Measurements from ENCODE around the gene FBXO46.
A peak's percentile ranks its signal among the peaks of the same experiment; 100 is the strongest.
"Not testable (repeated sequence)": the region's sequence is repeated elsewhere in the genome, so short reads cannot be mapped to it uniquely, and the experiment has no call there.

The FBXO46 gene

GRCh38 chr19:45761714-45762113 is 31.0 kb upstream of the FBXO46 start:
- H3K4me3 ChIP-seq (ENCODE audit: low read length): no peak overlapping the region
- TF ChIP-seq ZNF274 (IDR thresholded peaks at IDR 0.05; ENCODE audit: low read depth, low read length): no peak

- H3K4me3 ChIP-seq (ENCODE audit: low read length): no peak overlapping the region
- no peak for TF ChIP-seq ZNF274 (IDR thresholded peaks at IDR 0.05; ENCODE audit: low read depth, low read length)
These were observed 28.2 kb upstream of the FBXO46 start for GRCh38 chr19:45758921-45759320.

DNA sequence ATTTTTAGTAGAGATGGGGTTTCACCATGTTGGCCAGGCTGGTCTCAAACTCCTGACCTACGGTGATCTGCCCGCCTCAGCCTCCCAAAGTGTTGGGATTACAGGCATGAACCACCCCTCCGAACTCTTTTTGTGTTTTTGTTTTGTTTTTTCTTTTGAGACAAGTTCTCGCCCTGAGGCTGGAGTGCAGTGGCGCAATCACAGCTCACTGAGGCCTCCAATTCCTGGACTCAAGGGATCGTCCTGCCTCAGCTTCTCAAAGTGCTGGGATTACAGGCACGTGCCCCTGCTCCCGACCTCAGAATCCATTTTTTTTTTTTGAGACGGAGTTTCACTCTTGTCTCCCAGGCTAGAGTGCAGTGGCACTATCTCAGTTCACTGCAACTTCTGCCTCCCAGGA is 27.0 kb upstream of the FBXO46 start:
- no peak overlapping the region for H3K4me3 ChIP-seq (ENCODE audit: low read length)
- no peak for TF ChIP-seq ZNF274 (IDR thresholded peaks at IDR 0.05; ENCODE audit: low read depth, low read length)

- TF ChIP-seq ZNF274 (IDR thresholded peaks at IDR 0.05; ENCODE audit: low read depth, low read length): no peak
- no peak overlapping the region for H3K4me3 ChIP-seq (ENCODE audit: low read length)
These were observed 23.6 kb upstream of the FBXO46 start for GRCh38 chr19:45754323-45754722.

GRCh38 chr19:45753548-45753947 is 22.9 kb upstream of the FBXO46 start:
- TF ChIP-seq ZNF274 (IDR thresholded peaks at IDR 0.05; ENCODE audit: low read depth, low read length): no peak
- H3K4me3 ChIP-seq (ENCODE audit: low read length): no peak overlapping the region

- TF ChIP-seq ZNF274 (IDR thresholded peaks at IDR 0.05; ENCODE audit: low read depth, low read length): no peak
- no peak overlapping the region for H3K4me3 ChIP-seq (ENCODE audit: low read length)
These were observed 21.9 kb upstream of the FBXO46 start for GRCh38 chr19:45752639-45753038.

GRCh38 chr19:45751483-45751882 is 20.8 kb upstream of the FBXO46 start:
- H3K4me3 ChIP-seq (ENCODE audit: low read length): not testable (repeated sequence)

DNA sequence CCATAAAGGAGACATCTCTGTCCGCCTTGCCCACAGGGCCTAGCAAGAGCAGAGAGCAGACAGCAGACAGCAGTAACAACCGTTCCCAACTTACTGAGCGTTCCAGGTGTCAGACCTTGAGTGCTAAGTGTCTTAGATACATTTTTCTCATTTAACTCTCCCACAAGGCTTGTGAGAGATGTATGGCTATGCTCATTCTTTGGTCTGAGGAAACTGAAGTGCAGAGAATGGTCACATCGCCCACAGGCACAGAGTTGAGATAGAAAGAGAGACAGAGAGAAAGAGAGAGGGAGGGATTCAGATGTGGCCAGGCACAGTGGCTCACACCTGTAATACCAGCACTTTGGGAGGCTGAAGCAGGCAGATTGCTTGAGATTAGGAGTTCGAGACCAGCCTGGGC is 16.8 kb upstream of the FBXO46 start:
- TF ChIP-seq ZNF274 (IDR thresholded peaks at IDR 0.05; ENCODE audit: low read depth, low read length): no peak
- no peak overlapping the region for H3K4me3 ChIP-seq (ENCODE audit: low read length)

DNA sequence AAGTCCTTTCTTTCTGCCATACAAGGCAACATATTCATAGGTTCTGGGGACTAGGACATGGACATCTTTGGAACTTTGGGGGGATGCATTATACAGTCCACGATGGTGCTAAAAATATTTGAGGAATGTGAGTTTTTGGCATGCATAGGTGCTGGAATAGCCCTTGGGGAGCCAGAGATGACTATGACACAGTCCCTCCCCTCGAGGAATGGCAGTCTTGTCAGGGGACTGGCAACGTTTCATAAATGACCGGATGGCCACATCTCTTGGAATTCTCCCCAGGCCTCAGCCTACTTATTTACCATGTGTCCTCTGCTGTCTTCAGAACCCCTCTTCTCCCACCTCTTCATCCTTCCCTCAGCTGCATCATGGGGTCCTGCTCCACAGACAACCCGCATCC is 16.2 kb upstream of the FBXO46 start:
- H3K4me3 ChIP-seq (ENCODE audit: low read length): no peak overlapping the region
- TF ChIP-seq ZNF274 (IDR thresholded peaks at IDR 0.05; ENCODE audit: low read depth, low read length): no peak

- TF ChIP-seq ZNF274 (IDR thresholded peaks at IDR 0.05; ENCODE audit: low read depth, low read length): no peak
- no peak overlapping the region for H3K4me3 ChIP-seq (ENCODE audit: low read length)
These were observed 14.9 kb upstream of the FBXO46 start for GRCh38 chr19:45745606-45746005.

DNA sequence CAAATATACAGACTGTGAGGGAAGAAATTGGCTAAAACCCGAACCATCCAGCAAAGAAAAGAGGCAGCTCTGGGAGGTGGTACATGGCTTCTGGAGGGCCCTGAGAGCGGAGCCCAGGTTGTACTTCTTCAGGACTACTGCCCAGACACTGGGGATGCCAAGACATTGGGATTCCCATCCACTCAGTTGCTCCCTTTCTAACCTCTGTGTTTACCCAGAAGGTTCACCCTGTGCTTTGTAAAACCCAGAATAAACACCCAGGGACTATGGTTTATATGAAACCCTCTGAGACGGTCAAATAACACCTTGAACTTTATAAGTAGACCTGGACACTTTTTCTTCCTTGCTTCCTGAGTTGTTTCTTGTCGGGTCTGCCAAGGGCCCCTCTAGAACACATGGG is 12.3 kb upstream of the FBXO46 start:
- no peak overlapping the region for H3K4me3 ChIP-seq (ENCODE audit: low read length)
- no peak for TF ChIP-seq ZNF274 (IDR thresholded peaks at IDR 0.05; ENCODE audit: low read depth, low read length)

DNA sequence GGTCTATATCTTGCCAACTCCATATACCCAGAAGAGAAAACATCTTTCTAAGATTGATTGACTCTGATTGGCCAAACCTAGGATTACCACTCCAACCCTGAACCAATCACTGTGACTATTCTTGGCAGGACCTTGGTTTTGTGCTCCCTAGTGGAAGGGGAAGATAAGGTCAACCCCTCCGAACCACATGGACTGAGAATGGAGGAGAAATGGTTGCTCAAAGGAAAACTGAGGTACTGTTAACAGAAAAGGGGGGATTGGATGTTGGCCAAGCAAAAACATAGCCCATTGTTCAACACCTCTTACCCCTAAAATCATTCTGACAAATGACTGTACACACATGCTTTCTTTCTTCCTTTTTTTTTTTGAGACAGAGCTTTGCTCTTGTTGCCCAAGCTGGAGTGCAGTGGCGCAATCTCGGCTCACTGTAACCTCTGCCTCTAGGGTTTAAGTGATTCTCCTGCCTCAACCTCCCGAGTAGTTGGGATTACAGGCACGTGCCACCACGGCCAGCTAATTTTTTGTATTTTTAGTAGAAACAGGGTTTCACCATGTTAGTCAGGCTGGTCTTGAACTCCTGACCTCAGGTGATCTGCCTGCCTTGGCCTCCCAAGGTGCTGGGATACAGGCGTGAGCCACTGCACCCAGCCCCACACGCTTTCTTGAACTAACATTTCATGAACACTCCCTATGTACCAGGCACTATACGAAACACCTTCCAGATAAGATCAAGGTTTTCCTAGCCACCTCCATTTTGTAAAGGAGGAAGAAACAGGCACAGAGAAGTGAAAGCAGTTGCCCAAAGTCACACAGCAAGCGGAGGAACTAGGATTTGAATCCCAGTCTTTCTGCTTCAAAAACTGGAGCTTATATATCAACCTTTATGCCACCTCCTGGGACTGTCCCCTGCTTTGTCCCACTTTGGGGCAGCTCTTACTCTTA is 9.1 kb upstream of the FBXO46 start:
- TF ChIP-seq ZNF274 (IDR thresholded peaks at IDR 0.05; ENCODE audit: low read depth, low read length): no peak
- no peak overlapping the region for H3K4me3 ChIP-seq (ENCODE audit: low read length)

GRCh38 chr19:45733160-45733810 is 2.6 kb upstream of the FBXO46 start, which contains the start of gene MEIOSIN:
MEIOSIN (plus strand) TSS chr19:45733439; CDS start chr19:45735377, 1,938 bp downstream.
- H3K4me3 ChIP-seq (ENCODE audit: low read length): no peak within 1 kb of the TSS
- no peak for TF ChIP-seq ZNF274 (IDR thresholded peaks at IDR 0.05; ENCODE audit: low read depth, low read length)

- TF ChIP-seq ZNF274 (IDR thresholded peaks at IDR 0.05; ENCODE audit: low read depth, low read length): no peak
- H3K4me3 ChIP-seq (ENCODE audit: low read length): peak overlapping the region; percentile 93
These were observed 851 bp downstream of the FBXO46 start for GRCh38 chr19:45729800-45730290.

GRCh38 chr19:45728683-45729082 is 2.0 kb downstream of the FBXO46 start:
- H3K4me3 ChIP-seq (ENCODE audit: low read length): not testable (repeated sequence)

GRCh38 chr19:45720065-45720464 is 10.6 kb downstream of the FBXO46 start:
- not testable (repeated sequence) for H3K4me3 ChIP-seq (ENCODE audit: low read length)
